Activated T-cell treated with anti-CD3 and anti-CD28 coated beads, Interleukin-2, amount 50 U/mL, for 48 hours (primary cell): ENCODE data around the gene KHDC1.
"Not testable (repeated sequence)": the region's sequence is repeated elsewhere in the genome, so short reads cannot be mapped to it uniquely, and the experiment has no call there.

Source experiments
- DNase-seq, 2 experiments: peaks; one replicate each; pipeline ENCODE4 v3.0.0-alpha.2; 2020

Gene KHDC1

DNA sequence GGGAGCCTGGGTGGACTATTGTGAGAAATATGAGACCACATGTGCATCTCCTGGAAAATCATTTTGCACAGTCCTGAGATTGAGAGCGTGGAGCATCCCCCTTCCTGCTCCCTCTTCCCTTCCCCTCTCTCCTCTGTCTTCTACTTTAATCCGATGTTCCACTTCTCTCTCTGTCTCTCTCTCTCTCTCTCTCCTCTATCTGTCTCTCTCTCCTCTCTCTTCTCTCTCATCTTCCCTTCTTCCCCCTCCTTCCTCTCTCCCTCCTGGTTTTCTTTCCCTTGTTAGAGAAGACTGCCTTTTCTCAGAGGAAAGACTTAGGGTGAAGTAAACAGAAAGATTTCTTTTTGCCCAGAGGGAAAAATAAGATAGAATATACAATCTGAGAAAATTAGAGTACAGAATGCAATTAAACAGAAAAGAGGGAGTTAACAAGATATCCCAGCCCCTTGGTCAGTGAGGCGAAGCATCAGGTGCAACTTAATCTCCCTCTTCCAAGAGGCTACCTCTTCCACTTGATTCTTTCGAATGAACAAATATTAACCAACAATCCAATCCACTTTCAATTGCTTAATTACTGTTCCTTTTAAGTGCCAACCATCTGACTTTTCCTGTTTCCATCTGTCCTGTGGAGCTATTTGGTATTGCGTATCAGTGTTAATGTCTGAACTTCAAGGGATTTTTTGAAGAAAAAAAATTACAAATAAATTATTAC lies 14.6 kb downstream of the KHDC1 start:
- DNase-seq: no peak

GRCh38 chr6:73242001-73242400 lies 21.0 kb downstream of the KHDC1 start:
- DNase-seq: no peak

DNA sequence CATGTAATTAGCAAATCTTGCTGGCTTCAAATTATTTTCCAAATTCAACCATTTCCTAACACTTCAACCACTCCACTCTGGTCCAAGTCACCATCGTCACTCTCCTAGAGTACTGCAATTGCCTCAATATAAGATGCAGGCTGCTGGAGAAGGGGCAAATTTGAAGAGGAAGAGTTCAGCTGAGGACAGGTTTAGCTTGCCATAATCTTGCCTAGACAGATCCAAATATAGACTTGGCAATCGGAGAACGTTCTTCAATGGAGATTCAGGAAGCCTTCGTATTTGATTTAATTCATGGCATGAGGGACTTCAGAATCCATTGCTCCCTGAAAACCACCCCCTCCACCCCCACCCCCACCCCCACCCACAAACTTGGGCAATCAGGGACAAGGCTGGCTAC lies 22.3 kb downstream of the KHDC1 start:
- no peak for DNase-seq

- DNase-seq: no peak
These were observed 26.7 kb downstream of the KHDC1 start for GRCh38 chr6:73236144-73236750.

- no peak for DNase-seq
These were observed 28.3 kb downstream of the KHDC1 start for GRCh38 chr6:73234733-73235132.

DNA sequence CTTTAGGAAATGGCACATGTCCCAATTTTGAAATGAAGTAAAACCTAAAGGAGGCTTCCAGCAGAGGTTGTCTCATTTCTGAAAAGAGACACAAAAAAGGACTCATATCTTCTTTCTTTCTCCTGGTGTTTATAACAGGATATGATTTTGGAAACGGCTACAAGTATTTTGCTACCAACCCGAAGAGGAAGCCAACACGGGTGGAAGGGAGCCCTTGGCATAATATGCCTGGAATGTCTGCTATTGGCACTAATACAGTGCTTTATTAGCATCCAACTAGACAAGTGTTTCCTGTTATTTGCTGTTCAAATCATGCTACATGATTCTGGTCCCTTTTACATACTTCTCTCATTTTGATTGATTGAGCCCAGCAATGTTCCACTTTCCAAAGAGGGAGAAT lies 29.0 kb downstream of the KHDC1 start:
- DNase-seq: not testable (repeated sequence)

DNA sequence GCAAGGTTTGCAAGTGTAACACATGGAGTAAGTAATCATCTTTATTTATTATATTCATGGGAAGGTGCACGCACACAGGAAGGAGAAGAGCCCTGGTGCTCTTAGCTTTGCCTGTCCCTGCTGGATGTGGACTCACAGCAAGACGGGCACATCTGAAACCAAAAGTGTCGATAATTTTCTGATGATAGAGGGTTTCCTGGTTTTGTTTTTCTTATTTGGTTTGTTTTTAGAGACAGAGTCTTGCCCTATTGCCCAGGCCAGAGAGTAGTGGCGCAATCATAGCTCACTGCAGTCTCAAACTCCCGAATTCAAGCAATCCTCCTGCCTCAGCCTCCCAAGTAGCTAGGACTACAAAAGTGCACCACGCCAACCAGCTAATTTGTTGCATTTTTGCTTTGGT lies 29.9 kb downstream of the KHDC1 start:
- no peak for DNase-seq

GRCh38 chr6:73231986-73232391 lies 31.0 kb downstream of the KHDC1 start:
- DNase-seq: no peak

DNA sequence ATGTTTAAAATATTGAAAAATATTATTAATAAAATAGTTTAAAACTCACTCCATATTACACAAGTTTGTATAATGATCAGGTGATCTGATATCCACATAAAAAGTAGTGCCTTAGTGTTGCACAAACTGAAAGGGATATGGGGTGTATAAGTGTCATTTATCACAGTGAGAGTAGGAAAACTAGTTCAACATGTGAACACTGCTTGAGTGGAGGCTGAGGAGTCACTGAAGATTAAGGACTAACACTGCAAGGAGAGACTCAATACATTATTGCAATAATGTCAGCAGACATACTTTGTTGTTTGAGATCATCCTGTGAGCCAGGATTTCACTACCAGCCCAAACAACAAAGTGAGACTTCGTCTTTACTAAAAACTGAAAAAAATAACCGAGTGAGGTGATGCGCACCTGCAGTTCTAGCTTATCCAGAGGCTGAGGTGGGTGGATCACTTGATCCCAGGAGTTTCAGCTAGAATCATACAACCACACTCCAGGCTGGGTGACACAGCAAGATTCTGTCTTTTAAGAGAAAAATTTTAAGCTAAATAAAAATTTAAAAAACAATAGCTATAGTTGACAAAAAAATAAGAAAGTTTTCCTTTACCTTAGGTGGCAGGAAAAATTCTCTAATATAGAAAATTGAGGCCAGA lies 35.3 kb downstream of the KHDC1 start:
- no peak for DNase-seq

DNA sequence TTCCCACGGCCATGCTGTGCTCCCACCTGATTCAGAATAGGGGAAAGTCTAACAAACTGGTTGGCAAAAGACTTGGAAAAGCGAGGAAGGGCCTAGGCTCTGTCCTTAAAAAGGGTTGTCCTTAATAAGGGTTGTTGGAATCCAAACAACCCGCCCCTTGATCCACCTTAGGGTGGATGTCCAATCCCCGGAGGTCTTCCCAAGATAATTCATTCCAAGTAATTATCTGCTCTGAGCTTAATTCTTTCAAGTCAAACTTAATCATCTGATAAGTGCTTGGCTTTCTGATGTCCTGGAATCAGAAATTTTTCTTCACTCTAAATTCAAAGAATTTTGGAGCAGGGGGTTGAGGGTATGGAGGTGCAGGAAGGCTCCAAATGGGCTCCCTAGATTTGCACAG lies 37.6 kb downstream of the KHDC1 start, which contains the start of gene KHDC1L:
Gene KHDC1L, minus strand, starts transcription at position 101 of the 400 bp plus-strand sequence. Its CDS starts 88 bp downstream, at position 13.
- DNase-seq: no peak

- DNase-seq: no peak
These were observed 46.1 kb downstream of the KHDC1 start for GRCh38 chr6:73216859-73217258.

DNA sequence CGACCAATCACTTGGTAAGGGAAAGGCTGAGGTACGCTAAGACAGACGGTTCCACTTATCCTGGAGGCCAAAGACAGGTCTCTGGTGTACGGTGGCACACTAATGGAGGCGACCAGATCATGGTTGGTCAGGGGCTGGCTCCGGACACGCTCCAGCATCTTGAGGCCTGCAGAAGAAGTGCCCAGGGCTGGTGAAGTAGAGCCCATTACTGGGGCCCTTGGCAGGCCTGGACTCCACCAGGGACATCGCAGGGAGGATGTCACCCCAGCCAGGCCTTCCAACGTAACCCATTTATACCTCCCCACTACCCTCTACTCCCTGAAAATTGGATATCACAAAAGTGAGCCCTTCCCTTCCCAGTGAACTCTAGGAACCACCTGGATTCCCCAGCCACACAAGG lies 53.9 kb downstream of the KHDC1 start:
- DNase-seq: no peak

DNA sequence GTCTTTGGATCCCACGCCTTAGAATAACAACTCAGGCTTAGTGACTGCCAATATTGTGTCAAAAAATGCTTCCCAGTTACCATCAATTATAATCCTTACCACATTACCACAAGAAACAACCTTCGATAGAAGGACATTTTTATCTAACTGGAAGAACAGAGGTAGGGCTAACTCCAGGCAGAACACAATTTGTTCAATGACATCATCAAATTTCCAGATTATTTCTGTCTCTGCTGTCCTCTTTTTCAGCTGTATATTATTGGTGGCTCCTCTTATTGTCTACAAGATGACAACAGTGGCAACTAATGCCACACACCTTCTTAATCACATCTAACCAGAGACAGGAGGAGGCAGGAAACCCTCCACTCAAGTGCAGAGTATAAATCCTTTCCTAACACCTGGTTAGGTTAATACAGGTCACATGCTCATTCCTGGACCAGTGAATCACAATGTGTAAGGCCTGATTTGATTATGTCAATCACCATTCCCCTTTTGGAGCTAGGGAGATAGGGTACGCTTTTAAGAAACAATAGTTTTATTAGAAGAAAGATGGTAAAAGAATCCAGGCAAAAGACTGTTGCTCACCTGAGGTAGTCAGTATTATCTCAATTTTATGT lies 55.7 kb downstream of the KHDC1 start:
- DNase-seq: no peak

- no peak for DNase-seq
These were observed 58.7 kb downstream of the KHDC1 start for GRCh38 chr6:73204252-73204651.

- no peak for DNase-seq
These were observed 59.9 kb downstream of the KHDC1 start for GRCh38 chr6:73203098-73203497.

- no peak for DNase-seq
These were observed 62.3 kb downstream of the KHDC1 start for GRCh38 chr6:73200735-73201134.

- DNase-seq: no peak
These were observed 62.7 kb downstream of the KHDC1 start for GRCh38 chr6:73200247-73200646.

GRCh38 chr6:73194744-73195143 lies 68.3 kb downstream of the KHDC1 start:
- DNase-seq: no peak

- DNase-seq: not testable (repeated sequence)
These were observed 69.7 kb downstream of the KHDC1 start for GRCh38 chr6:73193302-73193701.
